Measurements from ENCODE around the gene MRPL34. TPM values are rescaled to one million over a fixed set of nuclear protein-coding genes. Genes with fewer than 3 reads are reported as not detected.

The MRPL34 gene
- total and polyA plus RNA-seq, 9 of the 15 experiments (the other 6 are each of a cell fraction or from before 2014, with no cell fraction given): 11.5 to 256 (median 72.5) TPM

Other genes starting within 250 kb of the MRPL34 start
Only the 7 nearest of the 21 such genes appear.
- 0.04 and 0.05 TPM in 2 replicates for gene USHBP1, start 41.1 kb upstream of the MRPL34 start, total RNA-seq (2014; rRNA removed)
- not detected in 2 replicates for gene USHBP1, start 41.1 kb upstream of the MRPL34 start, total RNA-seq (2014; rRNA removed; fragmentation: Illumina TruSeq; extraction: Trizol)
- not detected in 2 replicates for gene USHBP1, start 41.1 kb upstream of the MRPL34 start, total RNA-seq (2015; rRNA removed; fragmentation: Illumina TruSeq; extraction: Trizol)
- 0.16 TPM in 1 of 2 replicates, not detected in the other for gene USHBP1, start 41.1 kb upstream of the MRPL34 start, total RNA-seq (2021)
- gene USHBP1, start 41.1 kb upstream of the MRPL34 start, polyA plus RNA-seq (2011; rRNA removed): 0.03 TPM in 2 replicates
- gene USHBP1, start 41.1 kb upstream of the MRPL34 start, polyA plus RNA-seq (2014; fragmentation: Illumina TruSeq; extraction: Trizol): 0.10 TPM in 1 of 2 replicates, not detected in the other
- not detected for gene USHBP1, start 41.1 kb upstream of the MRPL34 start, polyA plus RNA-seq (2014; fragmentation: Nextera tagmentation; extraction: Ambion mirVana)
- 0.05 and 0.11 TPM in 2 replicates for gene USHBP1, start 41.1 kb upstream of the MRPL34 start, polyA plus RNA-seq (2014; rRNA removed)
- gene BABAM1, start 38.4 kb upstream of the MRPL34 start, total RNA-seq (2014; rRNA removed): 118 and 150 TPM in 2 replicates
- gene BABAM1, start 38.4 kb upstream of the MRPL34 start, total RNA-seq (2014; rRNA removed; fragmentation: Illumina TruSeq; extraction: Trizol): 83.8 and 100 TPM in 2 replicates
- 92.7 and 92.9 TPM in 2 replicates for gene BABAM1, start 38.4 kb upstream of the MRPL34 start, total RNA-seq (2015; rRNA removed; fragmentation: Illumina TruSeq; extraction: Trizol)
- gene BABAM1, start 38.4 kb upstream of the MRPL34 start, total RNA-seq (2021): 115 and 116 TPM in 2 replicates
- 131 and 139 TPM in 2 replicates for gene BABAM1, start 38.4 kb upstream of the MRPL34 start, polyA plus RNA-seq (2011; rRNA removed)
- gene BABAM1, start 38.4 kb upstream of the MRPL34 start, polyA plus RNA-seq (2014; fragmentation: Illumina TruSeq; extraction: Trizol): 113 and 124 TPM in 2 replicates
- gene BABAM1, start 38.4 kb upstream of the MRPL34 start, polyA plus RNA-seq (2014; fragmentation: Nextera tagmentation; extraction: Ambion mirVana): 10 to 100 TPM; 14.7 to 21.5 TPM
- 160 and 193 TPM in 2 replicates for gene BABAM1, start 38.4 kb upstream of the MRPL34 start, polyA plus RNA-seq (2014; rRNA removed)
- 6.1 and 6.9 TPM in 2 replicates for gene ANKLE1, start 24.0 kb upstream of the MRPL34 start, total RNA-seq (2014; rRNA removed)
- gene ANKLE1, start 24.0 kb upstream of the MRPL34 start, total RNA-seq (2014; rRNA removed; fragmentation: Illumina TruSeq; extraction: Trizol): 1.8 and 2.1 TPM in 2 replicates
- 2.9 and 3.5 TPM in 2 replicates for gene ANKLE1, start 24.0 kb upstream of the MRPL34 start, total RNA-seq (2015; rRNA removed; fragmentation: Illumina TruSeq; extraction: Trizol)
- gene ANKLE1, start 24.0 kb upstream of the MRPL34 start, total RNA-seq (2021): 6.2 and 6.7 TPM in 2 replicates
- gene ANKLE1, start 24.0 kb upstream of the MRPL34 start, polyA plus RNA-seq (2011; rRNA removed): 2.2 and 3.2 TPM in 2 replicates
- gene ANKLE1, start 24.0 kb upstream of the MRPL34 start, polyA plus RNA-seq (2014; fragmentation: Illumina TruSeq; extraction: Trizol): 5.8 and 6.0 TPM in 2 replicates
- under 1 TPM; 0.63 to 0.64 TPM for gene ANKLE1, start 24.0 kb upstream of the MRPL34 start, polyA plus RNA-seq (2014; fragmentation: Nextera tagmentation; extraction: Ambion mirVana)
- gene ANKLE1, start 24.0 kb upstream of the MRPL34 start, polyA plus RNA-seq (2014; rRNA removed): 8.2 and 9.2 TPM in 2 replicates
- gene ABHD8, start 2.4 kb upstream of the MRPL34 start, total RNA-seq (2014; rRNA removed): 5.0 and 5.8 TPM in 2 replicates
- gene ABHD8, start 2.4 kb upstream of the MRPL34 start, total RNA-seq (2014; rRNA removed; fragmentation: Illumina TruSeq; extraction: Trizol): 0.22 and 0.29 TPM in 2 replicates
- gene ABHD8, start 2.4 kb upstream of the MRPL34 start, total RNA-seq (2015; rRNA removed; fragmentation: Illumina TruSeq; extraction: Trizol): 1.7 and 1.8 TPM in 2 replicates
- gene ABHD8, start 2.4 kb upstream of the MRPL34 start, total RNA-seq (2021): 5.6 and 6.6 TPM in 2 replicates
- 2.3 and 4.2 TPM in 2 replicates for gene ABHD8, start 2.4 kb upstream of the MRPL34 start, polyA plus RNA-seq (2011; rRNA removed)
- 0.97 and 2.3 TPM in 2 replicates for gene ABHD8, start 2.4 kb upstream of the MRPL34 start, polyA plus RNA-seq (2014; fragmentation: Illumina TruSeq; extraction: Trizol)
- under 1 TPM in 1 of 2 experiments, not detected in 1; 0.04 TPM for gene ABHD8, start 2.4 kb upstream of the MRPL34 start, polyA plus RNA-seq (2014; fragmentation: Nextera tagmentation; extraction: Ambion mirVana)
- 3.8 and 5.2 TPM in 2 replicates for gene ABHD8, start 2.4 kb upstream of the MRPL34 start, polyA plus RNA-seq (2014; rRNA removed)
- 43.5 and 67.6 TPM in 2 replicates for gene DDA1, start 3.7 kb downstream of the MRPL34 start, total RNA-seq (2014; rRNA removed)
- 23.2 and 23.5 TPM in 2 replicates for gene DDA1, start 3.7 kb downstream of the MRPL34 start, total RNA-seq (2014; rRNA removed; fragmentation: Illumina TruSeq; extraction: Trizol)
- gene DDA1, start 3.7 kb downstream of the MRPL34 start, total RNA-seq (2015; rRNA removed; fragmentation: Illumina TruSeq; extraction: Trizol): 32.7 and 33.2 TPM in 2 replicates
- 45.1 and 51.4 TPM in 2 replicates for gene DDA1, start 3.7 kb downstream of the MRPL34 start, total RNA-seq (2021)
- gene DDA1, start 3.7 kb downstream of the MRPL34 start, polyA plus RNA-seq (2011; rRNA removed): 33.8 and 43.2 TPM in 2 replicates
- gene DDA1, start 3.7 kb downstream of the MRPL34 start, polyA plus RNA-seq (2014; fragmentation: Illumina TruSeq; extraction: Trizol): 72.3 and 80.9 TPM in 2 replicates
- gene DDA1, start 3.7 kb downstream of the MRPL34 start, polyA plus RNA-seq (2014; fragmentation: Nextera tagmentation; extraction: Ambion mirVana): 1 to 10 TPM; 1.4 to 4.3 TPM
- gene DDA1, start 3.7 kb downstream of the MRPL34 start, polyA plus RNA-seq (2014; rRNA removed): 68.0 and 83.8 TPM in 2 replicates
- 2.5 and 3.5 TPM in 2 replicates for gene ANO8, start 29.0 kb downstream of the MRPL34 start, total RNA-seq (2014; rRNA removed)
- gene ANO8, start 29.0 kb downstream of the MRPL34 start, total RNA-seq (2014; rRNA removed; fragmentation: Illumina TruSeq; extraction: Trizol): 0.51 and 0.73 TPM in 2 replicates
- 1.6 and 2.4 TPM in 2 replicates for gene ANO8, start 29.0 kb downstream of the MRPL34 start, total RNA-seq (2015; rRNA removed; fragmentation: Illumina TruSeq; extraction: Trizol)
- 7.6 and 8.5 TPM in 2 replicates for gene ANO8, start 29.0 kb downstream of the MRPL34 start, total RNA-seq (2021)
- 2.2 and 5.1 TPM in 2 replicates for gene ANO8, start 29.0 kb downstream of the MRPL34 start, polyA plus RNA-seq (2011; rRNA removed)
- gene ANO8, start 29.0 kb downstream of the MRPL34 start, polyA plus RNA-seq (2014; fragmentation: Illumina TruSeq; extraction: Trizol): 1.5 and 2.5 TPM in 2 replicates
- gene ANO8, start 29.0 kb downstream of the MRPL34 start, polyA plus RNA-seq (2014; fragmentation: Nextera tagmentation; extraction: Ambion mirVana): under 1 TPM in 1 of 2 experiments, not detected in 1; 0.07 TPM
- gene ANO8, start 29.0 kb downstream of the MRPL34 start, polyA plus RNA-seq (2014; rRNA removed): 7.1 and 7.7 TPM in 2 replicates
- gene GTPBP3, start 31.7 kb downstream of the MRPL34 start, total RNA-seq (2014; rRNA removed): 110 and 138 TPM in 2 replicates
- gene GTPBP3, start 31.7 kb downstream of the MRPL34 start, total RNA-seq (2014; rRNA removed; fragmentation: Illumina TruSeq; extraction: Trizol): 9.8 and 13.5 TPM in 2 replicates
- 28.7 and 32.9 TPM in 2 replicates for gene GTPBP3, start 31.7 kb downstream of the MRPL34 start, total RNA-seq (2015; rRNA removed; fragmentation: Illumina TruSeq; extraction: Trizol)
- 107 and 110 TPM in 2 replicates for gene GTPBP3, start 31.7 kb downstream of the MRPL34 start, total RNA-seq (2021)
- 22.6 and 38.0 TPM in 2 replicates for gene GTPBP3, start 31.7 kb downstream of the MRPL34 start, polyA plus RNA-seq (2011; rRNA removed)
- 19.0 and 35.4 TPM in 2 replicates for gene GTPBP3, start 31.7 kb downstream of the MRPL34 start, polyA plus RNA-seq (2014; fragmentation: Illumina TruSeq; extraction: Trizol)
- gene GTPBP3, start 31.7 kb downstream of the MRPL34 start, polyA plus RNA-seq (2014; fragmentation: Nextera tagmentation; extraction: Ambion mirVana): 1 to 10 TPM; 4.9 to 5.6 TPM
- gene GTPBP3, start 31.7 kb downstream of the MRPL34 start, polyA plus RNA-seq (2014; rRNA removed): 124 and 143 TPM in 2 replicates

Data from K562 (cell line).